K562 (cell line): ENCODE results near the gene RHEX. TPM values are rescaled to one million over a fixed set of nuclear protein-coding genes. Genes with fewer than 3 reads are reported as not detected.

Source experiments
- ATAC-seq: fragments of 200-7000 bp; cut with Tn5 transposase; 3 replicates; pipeline ENCODE4 v1.9.1; 2020; ENCODE audit warnings: moderate library complexity
- BruUV-seq: library from RNA; stranded (reverse); fragments of 400-500 nt; replicated peaks from 2 replicates; lab custom pipeline; 2021; lab: Mats Ljungman, UMichigan
- CTCF ChIA-PET: fragments of 300-600 bp; formaldehyde crosslinking; extraction: SDS; loops from one replicate; lab custom pipeline; 2021; ENCODE audit warnings: low intra/inter-chr PET ratio; lab: Yijun Ruan, JAX
- POLR2A ChIA-PET: fragments of 300-600, 350-650 bp; sonication (Branson Sonifier 250); formaldehyde crosslinking; extraction: SDS; loops from one replicate; lab custom pipeline; 2021; ENCODE audit warnings: antibody characterized with exemption, inconsistent platforms; lab: Yijun Ruan, JAX
- DNase-seq, 4 experiments: peaks; one replicate each; pipeline versions ENCODE4 v3.0.0 to v3.0.0-alpha.2; 2011 to 2018; ENCODE audit warnings: low spot score in 3 of 4, mixed read lengths in 3 of 4; ENCODE audit errors: extremely low read depth in 1 of 4
- FAIRE-seq: peaks from 2 replicates; lab custom pipeline; 2011; peaks lifted over from hg19 to GRCh38; lab: Jason Lieb, UNC
- H2AFZ ChIP-seq: 2 replicates; pipeline ENCODE4 v1.6.0; 2011; ENCODE audit warnings: low read depth, low read length, control low read depth, inconsistent platforms
- H3K27ac ChIP-seq: fragments of 200-600 bp; 3 replicates; pipeline ENCODE4 v1.8.0; 2011; ENCODE audit warnings: low read depth, mild to moderate bottlenecking, control low read depth, inconsistent platforms, low read length, moderate library complexity, mixed read lengths; ENCODE audit errors: extremely low read depth
- H3K27me3 ChIP-seq, 2 experiments: fragments of 300-600 bp in 1 of 2; 2 replicates in 1 of 2; 3 replicates in 1 of 2; pipeline versions ENCODE4 v1.6.0 to v1.8.0; 2011; ENCODE audit warnings: inconsistent platforms in 2 of 2, low read length in 2 of 2, mild to moderate bottlenecking in 1 of 2, mixed read lengths in 1 of 2, moderate library complexity in 1 of 2; ENCODE audit not compliant: control insufficient read depth in 2 of 2, insufficient read depth in 2 of 2
- H3K36me3 ChIP-seq: fragments of 300-600 bp; 3 replicates; pipeline ENCODE4 v1.8.0; 2011; ENCODE audit warnings: mild to moderate bottlenecking, low read length, inconsistent platforms; ENCODE audit not compliant: control insufficient read depth, insufficient read depth
- H3K4me1 ChIP-seq, 2 experiments: fragments of 200-600 bp in 1 of 2; replicated peaks in 1 of 2; 2 replicates in 1 of 2; 3 replicates in 1 of 2; pipeline versions ENCODE4 v1.5.1 to v1.8.0; 2011; ENCODE audit warnings: inconsistent platforms in 2 of 2, low read length in 2 of 2, mild to moderate bottlenecking in 1 of 2, mixed read lengths in 1 of 2, moderate library complexity in 1 of 2; ENCODE audit not compliant: control insufficient read depth in 2 of 2, insufficient read depth in 2 of 2
- H3K4me2 ChIP-seq: 2 replicates; pipeline ENCODE4 v1.6.1; 2011; ENCODE audit warnings: low read length, control low read depth, inconsistent platforms, mixed read lengths; ENCODE audit not compliant: insufficient read depth
- H3K4me3 ChIP-seq: fragments of 200-600 bp; sonication (generic), shearing (Covaris generic); 2 replicates; pipeline ENCODE4 v1.5.1; 2016; ENCODE audit warnings: control low read depth, inconsistent platforms
- H3K79me2 ChIP-seq: fragments of 200-600 bp; 3 replicates; pipeline ENCODE4 v1.8.0; 2011; ENCODE audit warnings: low read length, inconsistent platforms; ENCODE audit not compliant: control insufficient read depth, insufficient read depth
- H3K9ac ChIP-seq, 2 experiments: 2 replicates each; pipeline versions ENCODE4 v1.6.0 to v1.6.1; 2011; ENCODE audit warnings: low read depth in 2 of 2, low read length in 2 of 2, control low read depth in 1 of 2, inconsistent platforms in 1 of 2, mild to moderate bottlenecking in 1 of 2, mixed read lengths in 1 of 2; ENCODE audit not compliant: insufficient read depth in 1 of 2
- H3K9me1 ChIP-seq: one replicate; pipeline ENCODE4 v1.6.0; 2011; ENCODE audit warnings: inconsistent platforms, mild to moderate bottlenecking, low read length, moderate library complexity; ENCODE audit not compliant: control insufficient read depth, insufficient read depth
- H3K9me3 ChIP-seq: replicated peaks from 2 replicates; pipeline ENCODE4 v1.5.1; 2011; ENCODE audit warnings: low read depth, low read length, inconsistent platforms; ENCODE audit not compliant: control insufficient read depth, insufficient read depth
- H4K20me1 ChIP-seq: replicated peaks from 2 replicates; pipeline ENCODE4 v1.6.1; 2011; ENCODE audit warnings: low read length, inconsistent platforms, mixed read lengths; ENCODE audit not compliant: control insufficient read depth, insufficient read depth
- BCL6 ChIP-seq: fragments of 250-450 bp; sonication (Bioruptor Pico); IDR thresholded peaks from 2 replicates; pipeline ENCODE4 v1.4.0; 2020
- BCOR ChIP-seq: fragments of 450-650 bp; IDR thresholded peaks from 2 replicates; pipeline ENCODE4 v1.6.1; 2016
- CSDE1 ChIP-seq, 2 experiments: fragments of 450-650 bp; IDR thresholded peaks; 2 replicates each; pipeline ENCODE4 v1.6.1; 2016; ENCODE audit warnings: mild to moderate bottlenecking in 1 of 2
- E2F8 ChIP-seq: fragments of 450-650 bp; IDR thresholded peaks from 2 replicates; pipeline ENCODE4 v1.7.1; 2018; ENCODE audit warnings: mild to moderate bottlenecking, low read depth; ENCODE audit not compliant: partially characterized antibody
- FOXK1 ChIP-seq: sonication (generic); formaldehyde crosslinking; IDR thresholded peaks from 2 replicates; pipeline ENCODE4 v1.8.0; 2022; ENCODE audit warnings: missing genetic modification reagents, mild to moderate bottlenecking, borderline replicate concordance
- GATAD2B ChIP-seq: fragments of 450-650 bp; IDR thresholded peaks from 2 replicates; pipeline ENCODE4 v1.6.1; 2017; ENCODE audit warnings: mild to moderate bottlenecking, borderline replicate concordance
- NCOR1 ChIP-seq: fragments of 450-650 bp; IDR thresholded peaks from 2 replicates; pipeline ENCODE4 v1.6.1; 2016; ENCODE audit warnings: mild to moderate bottlenecking, moderate library complexity
- NKRF ChIP-seq: fragments of 450-650 bp; IDR thresholded peaks from 2 replicates; pipeline ENCODE4 v1.6.1; 2016; ENCODE audit warnings: borderline replicate concordance
- TEAD1 ChIP-seq, 2 experiments: fragments of 450-650 bp in 1 of 2; sonication (generic) in 1 of 2; formaldehyde crosslinking; IDR thresholded peaks; 2 replicates each; pipeline versions ENCODE4 v1.4.0 to v1.8.0; 2020 to 2022; ENCODE audit warnings: mild to moderate bottlenecking in 2 of 2, missing genetic modification reagents in 1 of 2
- TEAD4 ChIP-seq, 2 experiments: sonication (generic) in 1 of 2; formaldehyde crosslinking in 1 of 2; IDR thresholded peaks; 2 replicates each; pipeline versions ENCODE4 v1.6.1 to v1.8.0; 2012 to 2022; ENCODE audit warnings: borderline replicate concordance in 1 of 2, inconsistent platforms in 1 of 2, low read length in 1 of 2, mild to moderate bottlenecking in 1 of 2, missing genetic modification reagents in 1 of 2
- TSC22D4 ChIP-seq: fragments of 450-650 bp; IDR thresholded peaks from 2 replicates; pipeline ENCODE4 v1.6.1; 2016; ENCODE audit warnings: missing genetic modification characterization, missing biosample characterization, control low read depth
- ZBTB26 ChIP-seq: fragments of 450-650 bp; formaldehyde crosslinking; IDR thresholded peaks from 2 replicates; pipeline ENCODE4 v1.4.0; 2022; ENCODE audit warnings: missing genetic modification characterization
- ZKSCAN1 ChIP-seq: fragments of 150-350 bp; IDR thresholded peaks from 2 replicates; pipeline ENCODE4 v1.6.1; 2016; ENCODE audit warnings: low read depth, low read length
- ZNF143 ChIP-seq: sonication (generic); formaldehyde crosslinking; IDR thresholded peaks from 2 replicates; pipeline ENCODE4 v1.9.0; 2022; ENCODE audit warnings: mild to moderate bottlenecking, missing genetic modification reagents
- WGBS: fragments of 100-300 bp; shearing (Covaris generic); methylation state at CpG from one replicate; pipeline ENCODE4 v1.1.6; 2016; ENCODE audit warnings: low coverage, mixed read lengths; ENCODE audit not compliant: insufficient coverage; ENCODE audit errors: missing lambda C conversion rate; 5-methylcytosine and 5-hydroxymethylcytosine counted together
- in situ Hi-C: fragments of 300-500 bp; cut with MboI; formaldehyde crosslinking; loops from 4 replicates; pipeline ENCODE4 v1.15.0; 2018; ENCODE audit warnings: inconsistent platforms, mixed read lengths
- intact Hi-C: fragments of 100-400 bp; cut with micrococcal nuclease; formaldehyde crosslinking; loops from 2 replicates; pipeline ENCODE4 v1.14.2; 2022
- polyA plus RNA-seq, 8 experiments: library from polyadenylated mRNA; depleted of rRNA in 4 of 8; stranded (reverse) in 5 of 8; unstranded in 3 of 8; fragments of >200 nt; fragmentation: Nextera tagmentation in 2 of 8; fragmentation: Illumina TruSeq in 1 of 8; extraction: Ambion mirVana in 2 of 8; extraction: Trizol in 1 of 8; gene quantifications; 2 replicates each; pipeline versions ENCODE4 v1.2.1 to v1.2.3, GENCODE V29; 2011 to 2014; ENCODE audit warnings: inconsistent platforms in 1 of 8, missing spikeins in 1 of 8
- total RNA-seq, 7 experiments: library from RNA; depleted of rRNA in 6 of 7; stranded (reverse); fragments of >200 nt in 6 of 7; fragmentation: Illumina TruSeq in 2 of 7; extraction: Trizol in 2 of 7; gene quantifications; 2 replicates each; pipeline versions ENCODE4 v1.2.1 to v1.2.3, GENCODE V29; 2011 to 2021; ENCODE audit warnings: low replicate concordance in 1 of 7

The RHEX gene
- total and polyA plus RNA-seq, 9 of the 15 experiments (the other 6 are each of a cell fraction or from before 2014, with no cell fraction given), result not detected

GRCh38 chr1:206003854-206004800 is 48.8 kb upstream of the RHEX start:
- H3K79me2 ChIP-seq, result no peaks in the 10 kb centered on the region
- no peak overlapping the region; the same call in 1 of the 2 replicates for H3K4me2 ChIP-seq
- intact Hi-C loops, result no loop called here
- no peak overlapping the region for H3K9ac ChIP-seq
- H3K27ac ChIP-seq, result no peak overlapping the region; the same call in 2 of the 3 replicates
- H4K20me1 ChIP-seq, result no peaks in the 10 kb centered on the region; the same call in 1 of the 2 replicates
- ATAC-seq (no peak), FAIRE-seq (no peak), DNase-seq (no peak)
- in situ Hi-C loops, result no loop called here
- no peaks in the 10 kb centered on the region for H3K9me1 ChIP-seq
- ChIA-PET CTCF (no interaction called here), POLR2A (no interaction called here)
- H3K27me3 ChIP-seq, result peaks cover 17 to 58% of the 10 kb centered on the region in 2 experiments; a peak in 4 of 5 replicates
- BruUV-seq, result no TSS peak
- no peak overlapping the region for H3K4me3 ChIP-seq
- no peaks in the 10 kb centered on the region for H3K9me3 ChIP-seq
- H3K4me1 ChIP-seq, result peaks cover 8 to 16% of the 10 kb centered on the region in 2 experiments
- WGBS, result 31% methylated on average over 7 of the region's 7 CpGs
- no peaks in the 10 kb centered on the region for H3K36me3 ChIP-seq
- H2AFZ ChIP-seq, result no peak overlapping the region
- TF ChIP-seq ZNF143 (CRISPR knock-in tag) (peak; percentile 60), FOXK1 (CRISPR knock-in tag) (no peak), ZKSCAN1 (no peak), E2F8 (no peak), TSC22D4 (tag) (0 out of 2 replicates have a peak, but pooled peaks have one; percentile 88), NKRF (peak; percentile 43; the same call in 1 of the 2 replicates), TEAD1 (CRISPR knock-in tag; IDR thresholded peaks at IDR 0.05) (peak in 1 of 2 experiments; percentile 47; a peak in 1 of 4 replicates), TEAD4 (IDR thresholded peaks at IDR 0.05; ENCODE audit: low read length) (no peak), TEAD4 (CRISPR knock-in tag; IDR thresholded peaks at IDR 0.05; ENCODE audit: borderline replicate concordance) (0 out of 2 replicates have a peak, but pooled peaks have one; percentile 65), GATAD2B (no peak), NCOR1 (peak; percentile 23; the same call in 1 of the 2 replicates), BCL6 (CRISPR knock-in tag) (no peak), CSDE1 (IDR thresholded peaks at IDR 0.05) (peak; percentile 11 to 26; a peak in 2 of 4 replicates), ZBTB26 (CRISPR knock-in tag) (peak; percentile 52), BCOR (peak; percentile 14)
